VCaP (cell line): ENCODE data around the gene ZFP57.

ENCODE experiments used
- H3K27ac ChIP-seq: fragments of 450-650 bp; 2 replicates; pipeline ENCODE4 v1.5.1; 2017
- TF ChIP-seq, protein P1 (sequence below): fragments of 450-650 bp; conservative IDR thresholded peaks from 2 replicates; pipeline ENCODE4 v1.5.1; 2017; ENCODE audit warnings: mild to moderate bottlenecking, moderate library complexity

ZFP57 gene

DNA sequence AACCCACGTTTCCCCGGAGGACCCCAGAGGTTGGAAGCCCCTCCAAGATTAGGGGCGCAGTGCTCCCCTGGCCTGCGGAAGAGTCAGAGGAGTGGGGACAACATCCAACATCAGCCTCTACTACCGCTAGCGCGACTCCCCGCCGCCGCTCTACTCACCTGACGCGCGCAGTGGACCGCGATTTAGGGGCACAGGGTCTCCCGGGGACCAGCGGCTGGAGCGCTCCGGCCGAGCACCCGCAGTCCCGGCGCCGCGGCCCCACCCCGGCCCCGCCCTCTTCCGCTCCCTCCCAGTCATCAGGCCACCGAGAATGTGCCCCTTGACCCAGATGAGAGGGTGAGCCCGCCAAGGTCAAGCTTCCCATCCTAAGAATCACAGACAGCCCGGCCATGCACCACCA is at the start of gene ZFP57:
ZFP57 (minus strand) TSS at position 249 of the 400 bp plus-strand sequence. CDS start 4,149 bp downstream, outside the sequence.
- TF ChIP-seq, protein P1, sequence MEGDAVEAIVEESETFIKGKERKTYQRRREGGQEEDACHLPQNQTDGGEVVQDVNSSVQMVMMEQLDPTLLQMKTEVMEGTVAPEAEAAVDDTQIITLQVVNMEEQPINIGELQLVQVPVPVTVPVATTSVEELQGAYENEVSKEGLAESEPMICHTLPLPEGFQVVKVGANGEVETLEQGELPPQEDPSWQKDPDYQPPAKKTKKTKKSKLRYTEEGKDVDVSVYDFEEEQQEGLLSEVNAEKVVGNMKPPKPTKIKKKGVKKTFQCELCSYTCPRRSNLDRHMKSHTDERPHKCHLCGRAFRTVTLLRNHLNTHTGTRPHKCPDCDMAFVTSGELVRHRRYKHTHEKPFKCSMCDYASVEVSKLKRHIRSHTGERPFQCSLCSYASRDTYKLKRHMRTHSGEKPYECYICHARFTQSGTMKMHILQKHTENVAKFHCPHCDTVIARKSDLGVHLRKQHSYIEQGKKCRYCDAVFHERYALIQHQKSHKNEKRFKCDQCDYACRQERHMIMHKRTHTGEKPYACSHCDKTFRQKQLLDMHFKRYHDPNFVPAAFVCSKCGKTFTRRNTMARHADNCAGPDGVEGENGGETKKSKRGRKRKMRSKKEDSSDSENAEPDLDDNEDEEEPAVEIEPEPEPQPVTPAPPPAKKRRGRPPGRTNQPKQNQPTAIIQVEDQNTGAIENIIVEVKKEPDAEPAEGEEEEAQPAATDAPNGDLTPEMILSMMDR, result no peak
- no peak within 1 kb of the TSS for H3K27ac ChIP-seq

DNA sequence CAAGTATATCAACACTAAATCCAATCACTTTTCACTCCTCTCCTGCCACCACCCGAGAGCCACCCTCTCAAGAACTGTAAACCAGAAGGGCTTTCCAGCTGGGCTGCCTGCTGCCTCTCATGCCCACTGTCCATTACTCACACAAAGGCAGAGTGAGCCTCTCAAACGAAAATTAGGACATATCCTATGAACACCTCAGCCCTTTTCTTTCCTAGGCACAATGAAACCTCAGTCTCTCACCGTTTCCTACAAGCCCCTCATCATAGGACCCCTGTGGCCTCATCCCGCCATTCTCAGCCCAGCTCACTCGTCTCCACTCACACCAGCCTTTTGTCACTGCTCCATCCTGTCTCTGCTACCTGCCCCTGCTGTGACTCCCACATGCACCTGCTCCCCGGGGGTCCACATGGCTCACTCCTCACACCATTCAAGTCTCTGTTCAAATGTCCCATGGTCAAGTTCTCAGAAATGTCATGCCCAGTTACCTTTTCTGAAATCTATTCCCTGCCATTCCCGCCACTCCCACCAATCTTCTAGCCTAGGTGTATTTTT is 49.7 kb upstream of the ZFP57 start:
- no peak overlapping the region for H3K27ac ChIP-seq
- TF ChIP-seq, protein P1, result no peak

DNA sequence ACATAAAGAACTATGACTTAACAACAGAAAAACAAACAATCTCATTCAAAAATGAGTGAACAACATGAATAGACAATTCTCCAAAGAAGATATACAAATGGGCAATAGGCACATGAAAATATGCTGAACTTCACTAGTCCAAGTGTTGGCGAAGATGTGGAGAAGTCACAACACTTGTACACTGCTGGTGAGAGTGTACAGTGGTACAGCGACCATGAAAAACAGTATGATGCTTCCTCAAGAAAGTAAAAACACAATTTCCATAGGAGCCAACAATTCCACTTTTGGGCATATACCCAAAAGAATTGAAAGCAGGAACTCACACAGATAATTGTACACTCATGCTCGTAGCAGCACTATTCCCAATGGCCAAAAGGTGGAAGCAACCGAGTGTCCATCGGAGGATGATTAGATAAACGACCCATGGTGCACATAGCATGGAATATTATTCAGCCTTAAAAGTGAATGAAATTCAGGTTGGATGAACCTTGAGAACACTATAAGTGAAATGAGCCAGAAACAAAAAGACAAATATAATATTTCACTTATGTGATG is 48.9 kb upstream of the ZFP57 start:
- no peak overlapping the region for H3K27ac ChIP-seq
- TF ChIP-seq, protein P1, result no peak

DNA sequence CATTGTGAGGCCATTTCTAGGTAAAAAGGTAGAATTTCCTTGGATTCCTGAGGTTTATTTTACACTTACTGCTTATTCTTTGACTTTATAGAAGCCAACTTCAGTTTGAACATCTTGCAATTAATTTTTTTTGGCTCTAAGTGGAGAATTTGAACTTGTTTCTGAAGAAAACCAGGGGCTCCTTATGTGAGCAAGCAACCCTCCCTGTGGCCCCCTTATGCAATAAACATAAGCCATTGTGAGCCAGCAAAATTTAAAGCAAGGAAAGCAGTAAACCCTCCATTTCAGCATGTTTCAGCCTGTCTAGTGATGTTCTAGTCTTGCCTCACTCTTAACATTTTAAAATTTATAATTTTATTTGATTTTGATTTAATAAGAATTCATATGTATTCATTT is 47.9 kb upstream of the ZFP57 start:
- TF ChIP-seq, protein P1, result no peak
- no peak overlapping the region for H3K27ac ChIP-seq

DNA sequence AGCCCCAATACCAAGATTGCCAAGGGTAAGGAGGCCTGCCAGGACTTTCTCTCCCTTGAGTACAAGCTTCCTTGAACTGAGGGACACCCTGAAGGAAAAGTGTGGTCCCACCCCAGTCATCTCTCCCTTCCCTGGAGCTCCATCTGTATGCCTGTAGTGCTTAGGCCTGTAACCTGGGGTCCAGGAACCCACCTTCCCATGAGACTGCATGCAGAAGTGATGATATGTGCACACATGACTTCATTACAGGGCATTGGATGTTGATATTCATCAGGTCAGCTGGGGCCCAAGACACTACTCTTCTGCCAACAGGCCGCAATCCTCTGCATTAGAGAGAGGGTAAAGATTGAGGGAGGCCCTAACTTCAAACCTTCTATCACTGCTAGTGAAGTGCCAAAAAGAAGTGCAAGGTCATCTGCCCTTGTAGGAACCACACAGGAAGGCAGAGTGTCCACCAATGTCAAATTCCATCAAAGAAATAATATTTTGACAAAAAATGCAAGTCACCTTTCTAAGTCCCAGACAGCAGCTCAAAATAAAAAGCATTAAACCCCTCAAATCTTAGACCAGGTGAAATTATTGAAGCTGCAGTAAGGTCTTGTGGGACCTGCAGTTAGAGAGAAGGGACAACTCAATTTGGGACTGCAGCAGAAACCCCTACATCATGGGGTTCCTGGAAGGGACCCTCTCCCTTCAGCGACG is 47.4 kb upstream of the ZFP57 start:
- TF ChIP-seq, protein P1, result no peak
- H3K27ac ChIP-seq, result no peak overlapping the region

DNA sequence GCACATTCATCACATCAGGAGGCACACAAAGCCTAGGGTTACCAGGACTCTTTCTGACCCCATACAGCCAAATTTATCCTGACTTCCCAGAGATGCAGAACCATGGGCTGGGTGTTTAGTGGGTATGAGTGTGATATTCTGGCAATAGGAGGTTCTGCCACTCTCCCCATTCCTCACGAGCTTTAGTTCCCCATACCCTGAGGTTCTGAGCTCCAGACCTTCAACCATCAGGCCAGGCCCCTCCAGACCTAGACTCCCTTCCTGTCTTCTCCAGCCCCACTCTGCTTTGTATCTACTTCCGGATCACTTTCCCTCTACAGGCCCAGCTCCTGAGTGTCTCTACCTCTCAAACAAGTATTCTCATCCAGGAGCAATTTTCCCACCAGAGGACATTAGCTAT is 46.7 kb upstream of the ZFP57 start:
- no peak overlapping the region for H3K27ac ChIP-seq
- TF ChIP-seq, protein P1, result no peak

DNA sequence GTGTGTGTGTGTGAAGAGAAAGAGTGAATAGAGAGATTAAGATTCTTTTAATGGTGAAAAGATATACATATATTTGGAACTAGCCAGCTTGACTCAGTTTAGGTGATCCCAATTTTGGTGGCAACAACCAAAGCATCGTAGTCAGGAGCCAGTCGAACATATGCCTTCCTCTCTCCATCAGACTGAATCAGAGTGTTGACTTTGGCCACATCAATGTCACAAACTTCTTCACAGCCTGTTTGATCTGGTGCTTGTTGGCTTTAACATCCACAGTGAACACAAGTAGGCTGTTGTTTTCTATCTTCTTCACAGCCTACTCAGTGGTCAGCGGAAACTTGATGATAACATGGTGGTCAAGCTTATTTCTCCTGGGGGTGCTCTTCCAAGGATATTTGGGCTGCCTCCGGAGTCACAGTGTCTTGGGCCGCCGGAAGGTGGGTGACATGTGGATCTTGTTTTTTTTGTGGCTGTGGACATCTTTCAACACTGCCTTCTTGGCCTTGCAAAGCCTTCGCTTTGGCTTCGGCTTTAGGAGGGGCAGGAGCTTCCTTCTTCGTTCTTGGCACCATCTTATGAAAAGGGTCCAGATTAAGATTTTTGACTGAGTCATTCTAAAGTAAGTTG is 45.7 kb upstream of the ZFP57 start:
- TF ChIP-seq, protein P1, result no peak

More for the DNA sequence above, 45.7 kb upstream of the ZFP57 start:
- H3K27ac ChIP-seq, result no peak overlapping the region
